Measurements from ENCODE around the gene DLST. TPM values are rescaled to one million over a fixed set of nuclear protein-coding genes. Genes with fewer than 3 reads are reported as not detected.

The DLST gene
- total and polyA plus RNA-seq, 2 experiments from 2014 or later: 10.8 to 68.7 TPM

DNA sequence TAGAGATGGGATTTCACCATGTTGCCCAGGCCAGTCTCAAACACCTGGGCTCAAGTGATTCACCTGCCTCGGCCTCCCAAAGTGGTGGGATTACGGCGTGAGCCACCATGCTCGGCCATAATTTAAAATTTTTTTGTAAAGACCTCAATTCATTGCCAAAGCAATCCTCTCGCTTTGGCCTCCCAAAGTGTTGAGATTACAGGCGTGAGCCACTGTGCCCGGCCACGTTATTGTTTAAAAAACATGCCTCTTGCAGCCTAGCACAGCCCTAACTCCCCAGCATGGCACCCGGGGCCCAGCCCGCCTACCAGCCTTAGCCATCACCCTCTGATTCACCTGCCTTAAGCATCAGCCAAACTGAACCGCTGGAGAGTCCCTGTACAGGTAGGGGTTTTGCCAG, 54.4 kb downstream of the DLST start:
- no peak overlapping the region for H3K4me2 ChIP-seq
- H3K9me2 ChIP-seq (replicated peaks; ENCODE audit: insufficient read depth): no peaks in the 10 kb centered on the region
- no peaks in the 10 kb centered on the region for H3K9me3 ChIP-seq (ENCODE audit: low read depth)
- WGBS (ENCODE audit: low lambda C conversion rate, missing lambda C conversion rate): 93% methylated on average over 11 of the region's 11 CpGs
- H3K4me1 ChIP-seq (ENCODE audit: insufficient read depth): peaks cover 5% of the 10 kb centered on the region
- TF ChIP-seq EZH2phosphoT487 (IDR thresholded peaks at IDR 0.05; ENCODE audit: low read depth, severe bottlenecking, unreplicated experiment) (no peak), CTCF (IDR thresholded peaks at IDR 0.05; ENCODE audit: poor library complexity) (no peak), EZH2 (IDR thresholded peaks at IDR 0.05; ENCODE audit: borderline replicate concordance) (no peak)
- no peak overlapping the region for H3K27ac ChIP-seq
- no peak overlapping the region for H3K4me3 ChIP-seq
- H3K27me3 ChIP-seq: peaks cover 7% of the 10 kb centered on the region
- no peaks in the 10 kb centered on the region for H3K36me3 ChIP-seq (replicated peaks; ENCODE audit: insufficient read depth, low read depth)
- no peak overlapping the region for H2AFZ ChIP-seq
- no peaks in the 10 kb centered on the region for H4K20me1 ChIP-seq (ENCODE audit: insufficient read depth, poor library complexity, severe bottlenecking)
- H3K79me2 ChIP-seq: no peaks in the 10 kb centered on the region
- DNase-seq (ENCODE audit: low spot score): no peak

DNA sequence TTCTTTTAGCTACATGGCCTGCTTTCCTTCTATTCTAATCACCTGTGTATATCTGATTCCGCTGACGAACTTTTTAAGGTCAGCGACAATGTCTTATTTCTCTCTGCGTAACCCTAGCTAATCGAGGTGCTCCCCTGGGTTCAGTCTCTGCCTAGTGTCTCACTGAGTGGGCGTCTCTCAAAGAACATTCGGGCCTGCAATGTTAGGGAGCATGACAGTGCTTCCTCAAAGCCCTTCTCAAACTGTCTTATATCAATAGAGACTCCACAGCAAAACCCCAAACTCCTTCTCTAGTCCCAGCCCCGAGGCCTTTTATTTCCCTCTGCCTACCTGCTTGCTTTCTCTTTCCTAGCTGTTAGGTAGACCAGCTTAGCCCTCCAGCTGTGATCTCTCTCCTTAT, 55.0 kb downstream of the DLST start:
- no peak overlapping the region for H2AFZ ChIP-seq
- H3K4me2 ChIP-seq: no peak overlapping the region
- H3K4me1 ChIP-seq (ENCODE audit: insufficient read depth): peaks cover 5% of the 10 kb centered on the region
- H3K9me2 ChIP-seq (replicated peaks; ENCODE audit: insufficient read depth): no peaks in the 10 kb centered on the region
- H3K9me3 ChIP-seq (ENCODE audit: low read depth): no peaks in the 10 kb centered on the region
- WGBS (ENCODE audit: low lambda C conversion rate, missing lambda C conversion rate): 94% methylated on average over 8 of the region's 8 CpGs
- DNase-seq (ENCODE audit: low spot score): no peak
- no peak overlapping the region for H3K27ac ChIP-seq
- H3K79me2 ChIP-seq: no peaks in the 10 kb centered on the region
- no peak overlapping the region for H3K4me3 ChIP-seq
- H4K20me1 ChIP-seq (ENCODE audit: insufficient read depth, poor library complexity, severe bottlenecking): no peaks in the 10 kb centered on the region
- peaks cover 5% of the 10 kb centered on the region for H3K27me3 ChIP-seq
- TF ChIP-seq EZH2 (IDR thresholded peaks at IDR 0.05; ENCODE audit: borderline replicate concordance) (no peak), CTCF (IDR thresholded peaks at IDR 0.05; ENCODE audit: poor library complexity) (no peak), EZH2phosphoT487 (IDR thresholded peaks at IDR 0.05; ENCODE audit: low read depth, severe bottlenecking, unreplicated experiment) (no peak)
- no peaks in the 10 kb centered on the region for H3K36me3 ChIP-seq (replicated peaks; ENCODE audit: insufficient read depth, low read depth)

DNA sequence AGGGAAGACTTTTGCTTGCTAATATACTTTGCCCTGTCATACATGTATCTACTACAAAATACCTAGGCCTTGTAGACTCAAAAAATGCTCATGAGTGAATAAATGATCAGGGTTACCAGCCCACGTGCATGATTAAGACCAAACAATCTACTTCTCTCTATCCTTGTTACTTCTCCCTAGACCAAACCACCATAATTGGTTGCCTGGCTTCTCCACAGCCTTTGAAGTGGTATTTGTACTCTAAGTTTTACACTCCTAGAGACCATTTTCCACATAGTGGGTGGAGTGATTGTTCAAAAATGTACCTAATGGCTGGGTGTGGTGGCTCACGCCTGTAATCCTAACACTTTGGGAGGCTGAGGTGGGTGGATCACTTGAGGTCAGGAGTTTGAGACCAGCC, 55.5 kb downstream of the DLST start:
- no peak overlapping the region for H2AFZ ChIP-seq

More for the DNA sequence above, 55.5 kb downstream of the DLST start:
- 81% methylated on average over 2 of the region's 2 CpGs for WGBS (ENCODE audit: low lambda C conversion rate, missing lambda C conversion rate)
- Histone ChIP-seq H4K20me1 (ENCODE audit: insufficient read depth, poor library complexity, severe bottlenecking) (no peaks in the 10 kb centered on the region), H3K9me2 (replicated peaks; ENCODE audit: insufficient read depth) (no peaks in the 10 kb centered on the region), H3K79me2 (no peaks in the 10 kb centered on the region), H3K4me1 (ENCODE audit: insufficient read depth) (peaks cover 5% of the 10 kb centered on the region), H3K4me3 (no peak overlapping the region), H3K27ac (no peak overlapping the region), H3K4me2 (no peak overlapping the region), H3K36me3 (replicated peaks; ENCODE audit: insufficient read depth, low read depth) (no peaks in the 10 kb centered on the region), H3K9me3 (ENCODE audit: low read depth) (no peaks in the 10 kb centered on the region), H3K27me3 (peaks cover 5% of the 10 kb centered on the region)
- TF ChIP-seq CTCF (IDR thresholded peaks at IDR 0.05; ENCODE audit: poor library complexity): no peak
- no peak for TF ChIP-seq EZH2 (IDR thresholded peaks at IDR 0.05; ENCODE audit: borderline replicate concordance)
- TF ChIP-seq EZH2phosphoT487 (IDR thresholded peaks at IDR 0.05; ENCODE audit: low read depth, severe bottlenecking, unreplicated experiment): no peak
- DNase-seq (ENCODE audit: low spot score): no peak

Measured in hepatocyte (in vitro differentiated cells).